CD4-positive, CD25-positive, alpha-beta regulatory T cell (primary cell): ENCODE data around the gene LDLRAD3. TPM values are rescaled to one million over a fixed set of nuclear protein-coding genes. Genes with fewer than 3 reads are reported as not detected.
A peak's percentile ranks its signal among the peaks of the same experiment; 100 is the strongest.

Source experiments
- ATAC-seq, 2 donors: fragments of 150-1000 bp; cut with Tn5 transposase; one replicate each; pipeline ENCODE4 v1.10.0; 2021; ENCODE audit warnings: low read depth in 2 of 2, moderate number of reproducible peaks in 2 of 2, moderate library complexity in 1 of 2
- DNase-seq, 3 donors: peaks; one replicate each; pipeline versions ENCODE4 v3.0.0 to v3.0.0-alpha.2; 2012 to 2022; ENCODE audit warnings: mixed read lengths in 1 of 3
- H3K27ac ChIP-seq: one replicate; pipeline ENCODE4 v1.7.0; 2013; ENCODE audit warnings: mild to moderate bottlenecking, low read length; ENCODE audit not compliant: insufficient read depth, poor library complexity, severe bottlenecking
- H3K27me3 ChIP-seq: one replicate; pipeline ENCODE4 v1.7.0; 2013; ENCODE audit warnings: low read length; ENCODE audit not compliant: control insufficient read depth, insufficient read depth
- H3K36me3 ChIP-seq: one replicate; pipeline ENCODE4 v1.7.0; 2013; ENCODE audit warnings: mild to moderate bottlenecking, low read length, moderate library complexity; ENCODE audit not compliant: control insufficient read depth, insufficient read depth
- H3K4me1 ChIP-seq: 2 replicates; pipeline ENCODE4 v1.7.0; 2013; ENCODE audit warnings: mild to moderate bottlenecking, low read length; ENCODE audit not compliant: insufficient read depth, control insufficient read depth, poor library complexity, severe bottlenecking
- H3K4me3 ChIP-seq: one replicate; pipeline ENCODE4 v1.7.0; 2013; ENCODE audit warnings: low read depth, mild to moderate bottlenecking, low read length, moderate library complexity
- H3K9me3 ChIP-seq, 2 experiments: 1 replicate in 1 of 2; 2 replicates in 1 of 2; pipeline ENCODE4 v1.7.0; 2013; ENCODE audit warnings: low read length in 2 of 2, mild to moderate bottlenecking in 1 of 2, moderate library complexity in 1 of 2; ENCODE audit not compliant: control insufficient read depth in 2 of 2
- H3K27ac Mint-ChIP-seq, 3 donors: one replicate each; pipeline ENCODE4 v1.8.0; 2020 to 2022; ENCODE audit warnings: mild to moderate bottlenecking in 3 of 3, mixed read lengths in 3 of 3, moderate library complexity in 2 of 3
- H3K27me3 Mint-ChIP-seq: one replicate; pipeline ENCODE4 v1.8.0; 2022; ENCODE audit warnings: mild to moderate bottlenecking, mixed read lengths
- H3K36me3 Mint-ChIP-seq: one replicate; pipeline ENCODE4 v1.8.0; 2020; ENCODE audit warnings: mixed read lengths
- H3K4me1 Mint-ChIP-seq, 4 donors: one replicate each; pipeline ENCODE4 v1.8.0; 2020 to 2022; ENCODE audit warnings: mixed read lengths in 4 of 4, mild to moderate bottlenecking in 1 of 4
- H3K4me3 Mint-ChIP-seq, 4 donors: one replicate each; pipeline ENCODE4 v1.8.0; 2020 to 2022; ENCODE audit warnings: mild to moderate bottlenecking in 4 of 4, mixed read lengths in 4 of 4, moderate library complexity in 3 of 4
- H3K9me3 Mint-ChIP-seq, 7 donors: one replicate each; pipeline ENCODE4 v1.8.0; 2020 to 2022; ENCODE audit warnings: mixed read lengths in 7 of 7, mild to moderate bottlenecking in 3 of 7, moderate library complexity in 2 of 7
- polyA plus RNA-seq, 4 donors: library from polyadenylated mRNA; unstranded; fragments of 300-500 nt; fragmentation: Illumina TruSeq; gene quantifications; one replicate each; pipeline ENCODE4 v1.2.3, GENCODE V29; 2021
- total RNA-seq: library from RNA; stranded (reverse); gene quantifications from one replicate; pipeline ENCODE4 v1.2.3, GENCODE V29; 2022

The LDLRAD3 gene
- total and polyA plus RNA-seq, 5 donors from 2014 or later: 0.06 TPM; not detected in 4

DNA sequence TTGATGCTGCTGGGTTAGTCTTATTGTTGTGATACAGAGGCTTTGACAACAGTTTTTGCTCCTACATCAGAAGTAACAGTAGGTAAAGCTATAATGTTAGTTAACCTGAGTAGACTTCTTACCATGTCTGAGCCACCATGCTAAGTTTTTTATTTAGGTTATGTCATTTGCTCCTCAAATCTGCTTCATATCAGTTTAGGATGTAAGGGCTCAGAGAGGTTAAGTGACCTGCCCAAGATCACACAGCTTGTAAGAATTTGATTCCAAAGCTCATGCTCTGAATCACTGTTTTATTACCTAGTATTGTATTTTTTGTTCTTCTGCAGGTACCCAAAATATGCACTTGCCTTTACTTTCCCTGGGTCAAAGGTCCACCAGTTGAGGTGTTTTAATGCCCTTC lies 183.7 kb downstream of the LDLRAD3 start:
- Mint-ChIP-seq H3K27me3 (peaks cover 4% of the 10 kb centered on the region), H3K36me3 (no peaks in the 10 kb centered on the region), H3K27ac (no peak overlapping the region), H3K9me3 (no peaks in the 10 kb centered on the region), H3K4me3 (no peak overlapping the region), H3K4me1 (no peaks in the 10 kb centered on the region)
- H3K9me3 ChIP-seq: no peaks in the 10 kb centered on the region
- H3K4me1 ChIP-seq: no peaks in the 10 kb centered on the region
- H3K36me3 ChIP-seq: no peaks in the 10 kb centered on the region
- ATAC-seq (no peak), DNase-seq (no peak)
- no peak overlapping the region for H3K4me3 ChIP-seq
- H3K27ac ChIP-seq: no peak overlapping the region
- H3K27me3 ChIP-seq: no peaks in the 10 kb centered on the region

DNA sequence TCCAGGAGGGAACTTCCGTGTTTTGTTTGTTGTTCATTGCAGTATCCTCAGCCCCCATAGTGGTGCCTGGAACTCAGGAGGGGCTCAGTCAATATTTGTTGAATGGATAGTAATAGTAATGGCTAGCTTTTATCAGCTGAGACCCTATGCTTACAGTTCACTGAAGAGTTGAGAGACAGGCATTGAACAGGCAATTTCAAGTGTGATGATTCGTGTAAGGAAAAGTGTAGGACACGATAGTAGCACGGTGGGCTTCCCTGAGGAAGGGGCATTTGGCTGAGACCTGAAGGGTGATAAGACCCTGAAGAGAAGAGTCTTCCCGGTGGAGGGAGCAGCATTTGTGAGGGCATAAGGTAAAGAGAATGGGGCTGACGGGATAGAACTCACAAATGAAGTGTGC lies 186.1 kb downstream of the LDLRAD3 start:
- no peak overlapping the region for H3K27ac Mint-ChIP-seq
- Histone ChIP-seq H3K36me3 (no peaks in the 10 kb centered on the region), H3K4me1 (no peaks in the 10 kb centered on the region), H3K27me3 (no peaks in the 10 kb centered on the region), H3K9me3 (no peaks in the 10 kb centered on the region), H3K27ac (no peak overlapping the region), H3K4me3 (no peak overlapping the region)
- H3K36me3 Mint-ChIP-seq: no peaks in the 10 kb centered on the region
- H3K27me3 Mint-ChIP-seq: no peaks in the 10 kb centered on the region
- no peaks in the 10 kb centered on the region for H3K9me3 Mint-ChIP-seq
- no peak for ATAC-seq
- no peak for DNase-seq
- no peaks in the 10 kb centered on the region for H3K4me1 Mint-ChIP-seq
- H3K4me3 Mint-ChIP-seq: no peak overlapping the region

DNA sequence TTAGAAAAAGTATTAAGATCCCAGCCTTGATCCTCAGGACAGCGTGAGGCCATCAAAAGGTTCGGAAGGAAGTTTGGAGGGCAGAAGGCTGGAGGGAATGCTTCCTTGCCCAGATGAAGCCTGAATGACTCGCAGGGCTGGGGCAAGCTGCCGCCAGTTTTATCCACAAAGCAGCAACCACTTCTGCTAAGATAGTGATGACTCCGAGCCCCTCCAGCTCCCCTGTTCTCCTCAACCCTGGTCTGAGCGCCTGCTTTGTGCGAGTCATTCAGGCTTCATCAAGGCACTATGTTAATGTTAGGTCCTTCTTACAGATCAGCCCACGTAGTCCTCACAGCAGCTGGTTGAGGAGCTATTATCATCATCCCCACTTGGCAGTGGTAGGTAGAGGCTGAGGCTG lies 186.5 kb downstream of the LDLRAD3 start:
- Mint-ChIP-seq H3K4me3 (no peak overlapping the region), H3K4me1 (no peaks in the 10 kb centered on the region), H3K27me3 (no peaks in the 10 kb centered on the region), H3K36me3 (no peaks in the 10 kb centered on the region), H3K27ac (no peak overlapping the region), H3K9me3 (no peaks in the 10 kb centered on the region)
- H3K27me3 ChIP-seq: no peaks in the 10 kb centered on the region
- ATAC-seq (no peak), DNase-seq (no peak)
- no peaks in the 10 kb centered on the region for H3K9me3 ChIP-seq
- H3K27ac ChIP-seq: no peak overlapping the region
- no peaks in the 10 kb centered on the region for H3K4me1 ChIP-seq
- H3K36me3 ChIP-seq: no peaks in the 10 kb centered on the region
- H3K4me3 ChIP-seq: no peak overlapping the region

DNA sequence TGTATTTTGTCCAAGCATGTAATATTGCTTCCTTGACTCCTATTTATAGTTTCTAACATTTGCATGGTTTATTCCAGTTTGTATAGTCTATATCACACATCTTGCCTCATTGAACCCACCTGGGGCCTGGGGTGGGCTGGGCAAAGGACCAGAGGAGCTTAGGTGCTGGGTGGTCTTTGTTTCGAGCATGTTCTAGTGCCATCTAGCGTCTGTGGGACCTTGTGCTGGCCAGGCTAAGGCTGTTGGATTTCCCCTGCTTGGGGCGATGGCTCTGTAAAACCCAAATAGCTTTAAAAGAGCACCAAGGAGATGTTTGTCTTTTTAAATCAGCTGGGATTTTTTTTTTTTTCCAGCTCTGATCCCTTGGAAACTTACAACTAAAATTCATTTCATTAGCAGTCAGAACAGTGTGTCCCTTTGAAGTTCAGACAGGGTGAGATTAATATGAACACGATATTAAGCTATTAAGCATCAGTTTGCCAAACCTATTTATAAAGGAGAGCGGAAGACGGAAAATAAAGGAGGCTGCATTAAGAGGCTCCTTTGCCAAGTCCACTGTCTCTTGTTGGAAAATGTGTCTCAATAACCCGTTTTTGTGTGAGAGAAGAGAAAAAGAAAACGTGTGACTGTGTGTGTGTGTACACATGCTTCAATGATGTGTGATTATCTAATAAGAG lies 188.0 kb downstream of the LDLRAD3 start:
- H3K27me3 Mint-ChIP-seq: no peaks in the 10 kb centered on the region
- DNase-seq (peak in 1 of 3 donors; percentile 8), ATAC-seq (no peak)
- no peak overlapping the region for H3K27ac Mint-ChIP-seq
- H3K4me3 ChIP-seq: no peak overlapping the region
- no peaks in the 10 kb centered on the region for H3K9me3 ChIP-seq
- no peaks in the 10 kb centered on the region for H3K4me1 ChIP-seq
- no peaks in the 10 kb centered on the region for H3K9me3 Mint-ChIP-seq
- no peaks in the 10 kb centered on the region for H3K36me3 Mint-ChIP-seq
- H3K4me1 Mint-ChIP-seq: no peaks in the 10 kb centered on the region
- no peaks in the 10 kb centered on the region for H3K36me3 ChIP-seq
- H3K27ac ChIP-seq: no peak overlapping the region
- H3K27me3 ChIP-seq: no peaks in the 10 kb centered on the region
- H3K4me3 Mint-ChIP-seq: no peak overlapping the region

DNA sequence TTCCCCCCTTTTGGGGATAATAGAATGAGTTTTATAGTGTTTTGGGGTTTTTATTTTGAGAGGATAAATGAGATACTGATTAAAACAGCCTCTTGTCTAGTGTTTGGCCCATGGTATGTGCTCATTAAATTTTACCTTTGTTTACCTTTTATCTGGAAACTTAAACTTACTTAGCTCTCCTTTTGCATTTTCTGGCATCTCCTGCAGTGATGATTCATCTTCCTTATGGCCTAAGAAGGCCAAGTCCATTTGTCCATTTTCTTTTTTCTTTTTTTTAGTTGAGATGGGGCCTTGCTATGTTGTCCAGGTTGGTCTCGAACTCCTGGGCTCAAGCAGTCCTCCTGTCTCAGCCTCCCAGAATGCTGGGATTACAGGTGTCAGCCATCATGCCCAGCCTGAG lies 189.1 kb downstream of the LDLRAD3 start:
- H3K4me1 ChIP-seq: no peaks in the 10 kb centered on the region
- no peaks in the 10 kb centered on the region for H3K36me3 Mint-ChIP-seq
- no peaks in the 10 kb centered on the region for H3K9me3 Mint-ChIP-seq
- no peaks in the 10 kb centered on the region for H3K27me3 ChIP-seq
- H3K27me3 Mint-ChIP-seq: no peaks in the 10 kb centered on the region
- DNase-seq (no peak), ATAC-seq (no peak)
- H3K4me3 ChIP-seq: no peak overlapping the region
- no peaks in the 10 kb centered on the region for H3K9me3 ChIP-seq
- no peak overlapping the region for H3K4me3 Mint-ChIP-seq
- H3K27ac ChIP-seq: no peak overlapping the region
- H3K27ac Mint-ChIP-seq: no peak overlapping the region
- no peaks in the 10 kb centered on the region for H3K36me3 ChIP-seq
- H3K4me1 Mint-ChIP-seq: no peaks in the 10 kb centered on the region

DNA sequence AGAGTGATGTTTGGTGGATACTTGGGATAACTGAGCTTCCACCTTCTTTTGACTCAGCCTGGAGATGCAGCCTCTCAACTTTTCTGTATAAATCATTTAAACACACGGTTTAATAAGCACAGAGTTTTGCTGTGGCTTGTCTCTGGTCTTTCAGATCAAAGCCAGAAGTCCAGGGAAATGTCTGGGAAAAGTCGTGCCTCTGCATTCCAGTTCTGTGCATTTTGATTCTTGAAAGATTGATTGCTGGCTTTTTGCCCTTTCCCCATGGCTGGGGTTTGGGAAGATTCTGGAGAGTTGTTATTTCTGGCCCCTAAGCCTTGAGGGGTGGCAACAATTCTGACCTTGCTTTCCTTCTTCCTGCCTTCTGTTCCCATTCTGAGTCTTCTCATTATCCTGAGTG lies 191.2 kb downstream of the LDLRAD3 start:
- DNase-seq: no peak
- no peaks in the 10 kb centered on the region for H3K27me3 ChIP-seq
- H3K36me3 ChIP-seq: no peaks in the 10 kb centered on the region
- peaks cover 0 to 2% (median 0%) of the 10 kb centered on the region in 7 donors for H3K9me3 Mint-ChIP-seq
- no peak overlapping the region for H3K4me3 ChIP-seq
- no peaks in the 10 kb centered on the region for H3K27me3 Mint-ChIP-seq
- no peak overlapping the region for H3K27ac ChIP-seq
- H3K9me3 ChIP-seq: no peaks in the 10 kb centered on the region
- ATAC-seq: no peak
- H3K27ac Mint-ChIP-seq: no peak overlapping the region
- no peaks in the 10 kb centered on the region for H3K36me3 Mint-ChIP-seq
- H3K4me1 ChIP-seq: no peaks in the 10 kb centered on the region
- no peaks in the 10 kb centered on the region for H3K4me1 Mint-ChIP-seq
- H3K4me3 Mint-ChIP-seq: no peak overlapping the region

DNA sequence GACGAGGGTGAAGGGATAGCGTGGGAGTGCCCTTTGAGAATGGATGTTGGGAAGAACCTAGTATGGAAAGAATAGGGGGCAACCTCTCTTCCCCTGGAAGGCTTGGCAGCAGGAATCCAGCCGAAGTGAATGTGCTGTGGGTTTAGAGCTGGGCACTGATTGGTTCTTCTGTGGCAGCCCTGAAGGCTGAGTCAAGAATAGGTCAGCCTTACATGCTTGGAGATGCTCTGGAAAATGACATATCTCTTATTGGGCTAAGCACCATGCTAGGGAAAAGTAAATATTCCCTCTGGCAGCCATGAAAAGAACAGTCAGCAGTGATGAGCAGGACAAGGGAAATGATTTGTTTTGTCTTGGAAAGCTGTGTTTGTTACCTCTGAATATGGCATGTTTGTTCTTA lies 195.9 kb downstream of the LDLRAD3 start:
- no peak overlapping the region for H3K27ac ChIP-seq
- Mint-ChIP-seq H3K27ac (no peak overlapping the region), H3K9me3 (peaks cover 0 to 4% (median 0%) of the 10 kb centered on the region in 7 donors), H3K4me3 (no peak overlapping the region), H3K27me3 (no peaks in the 10 kb centered on the region), H3K36me3 (no peaks in the 10 kb centered on the region), H3K4me1 (no peaks in the 10 kb centered on the region)
- no peaks in the 10 kb centered on the region for H3K4me1 ChIP-seq
- DNase-seq (no peak), ATAC-seq (no peak)
- no peak overlapping the region for H3K4me3 ChIP-seq
- H3K9me3 ChIP-seq: no peaks in the 10 kb centered on the region
- no peaks in the 10 kb centered on the region for H3K27me3 ChIP-seq
- H3K36me3 ChIP-seq: no peaks in the 10 kb centered on the region

DNA sequence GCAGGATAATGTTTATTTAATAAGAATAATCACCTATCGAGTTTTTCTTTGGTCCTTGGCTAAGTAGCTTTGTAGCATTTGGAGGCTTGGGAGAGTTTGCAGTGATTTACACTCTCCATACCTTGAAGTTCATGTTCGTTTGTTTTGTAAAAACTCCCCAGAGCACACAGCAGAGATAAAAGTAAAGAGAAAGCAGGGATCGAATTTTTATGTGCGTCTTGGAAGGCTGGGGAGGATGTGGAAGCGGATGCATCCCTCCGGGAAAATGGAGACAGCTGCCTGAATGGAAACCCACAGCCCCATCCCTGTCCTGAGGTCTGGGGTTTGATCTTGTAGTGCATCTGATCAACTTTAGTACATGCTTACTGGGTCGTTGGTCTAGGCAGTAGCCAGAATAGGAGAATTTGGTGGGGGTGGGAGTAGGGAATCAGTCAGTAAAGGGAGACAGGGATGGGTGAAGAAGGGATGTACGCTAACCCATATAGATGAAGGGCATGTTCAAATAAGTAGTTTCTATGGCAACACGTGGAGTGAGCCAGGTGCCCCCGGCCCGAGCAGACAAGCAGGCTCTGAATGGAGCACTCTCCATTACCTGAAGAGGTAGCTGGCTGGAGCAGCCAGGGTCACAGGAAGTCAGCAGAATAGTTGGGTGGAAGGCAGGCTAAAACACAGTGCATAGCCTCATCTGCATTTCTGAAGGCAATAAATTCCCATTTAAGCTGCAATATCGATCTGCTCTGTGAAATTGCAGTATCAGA lies 197.5 kb downstream of the LDLRAD3 start:
- H3K27ac Mint-ChIP-seq: no peak overlapping the region
- Histone ChIP-seq H3K9me3 (no peaks in the 10 kb centered on the region), H3K27me3 (no peaks in the 10 kb centered on the region), H3K36me3 (no peaks in the 10 kb centered on the region), H3K27ac (no peak overlapping the region), H3K4me1 (no peaks in the 10 kb centered on the region), H3K4me3 (no peak overlapping the region)
- ATAC-seq (no peak), DNase-seq (no peak)
- H3K36me3 Mint-ChIP-seq: no peaks in the 10 kb centered on the region
- no peak overlapping the region for H3K4me3 Mint-ChIP-seq
- no peaks in the 10 kb centered on the region for H3K4me1 Mint-ChIP-seq
- peaks cover 0 to 4% (median 0%) of the 10 kb centered on the region in 7 donors for H3K9me3 Mint-ChIP-seq
- H3K27me3 Mint-ChIP-seq: no peaks in the 10 kb centered on the region
